HG03354 (cell line): ENCODE results near the gene TSPY8.
"Not testable (repeated sequence)": the region's sequence is repeated elsewhere in the genome, so short reads cannot be mapped to it uniquely, and the experiment has no call there.

Experiments
- ATAC-seq: cut with Tn5 transposase; IDR thresholded peaks from one replicate; pipeline ENCODE4 v1.9.1; 2021; ENCODE audit warnings: mild to moderate bottlenecking; ENCODE audit not compliant: unreplicated experiment, poor library complexity, severe bottlenecking

The TSPY8 gene, protein sequence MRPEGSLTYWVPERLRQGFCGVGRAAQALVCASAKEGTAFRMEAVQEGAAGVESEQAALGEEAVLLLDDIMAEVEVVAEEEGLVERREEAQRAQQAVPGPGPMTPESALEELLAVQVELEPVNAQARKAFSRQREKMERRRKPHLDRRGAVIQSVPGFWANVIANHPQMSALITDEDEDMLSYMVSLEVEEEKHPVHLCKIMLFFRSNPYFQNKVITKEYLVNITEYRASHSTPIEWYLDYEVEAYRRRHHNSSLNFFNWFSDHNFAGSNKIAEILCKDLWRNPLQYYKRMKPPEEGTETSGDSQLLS

DNA sequence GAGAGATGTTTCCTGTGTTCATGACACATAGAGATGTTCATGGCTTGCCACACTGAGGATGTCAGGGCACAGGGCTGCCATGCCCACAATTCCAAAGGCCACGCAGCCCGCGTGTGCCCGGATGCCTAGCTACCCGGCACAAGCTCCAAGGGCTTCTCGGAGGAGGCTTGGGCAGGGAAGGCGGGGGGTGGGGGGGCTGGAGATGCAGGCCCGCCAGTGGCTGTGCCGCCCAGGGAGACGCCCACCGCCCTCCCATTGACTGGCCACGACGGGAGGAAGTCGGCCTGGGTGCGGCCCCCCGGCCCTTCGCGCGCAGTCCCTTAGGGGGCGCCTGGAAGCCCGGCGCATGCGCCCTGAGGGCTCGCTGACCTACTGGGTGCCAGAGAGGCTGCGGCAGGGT is at the start of gene TSPY8:
TSPY8 (plus strand) TSS at position 301 of the 400 bp plus-strand sequence; CDS start at position 347, 46 bp downstream.
- ATAC-seq, result not testable (repeated sequence)

DNA sequence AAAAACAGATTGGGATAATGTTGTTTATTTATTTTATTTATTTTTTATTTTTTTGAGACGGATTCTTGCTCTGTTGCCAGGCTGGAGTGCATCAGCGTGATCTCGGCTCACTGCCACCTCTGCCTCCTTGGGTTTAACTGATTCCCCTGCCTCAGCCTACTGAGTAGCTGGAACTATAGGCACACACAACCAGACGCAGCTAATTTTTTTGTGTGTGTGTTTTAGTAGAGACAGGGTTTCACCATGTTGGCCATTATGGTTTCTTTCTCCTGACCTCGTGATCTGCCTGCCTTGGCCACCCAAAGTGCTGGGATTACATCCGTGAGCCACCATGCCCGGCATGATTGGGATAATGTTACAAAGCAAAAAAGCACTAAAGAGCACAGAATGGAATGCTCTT is 36.6 kb upstream of the TSPY8 start:
- no peak for ATAC-seq

DNA sequence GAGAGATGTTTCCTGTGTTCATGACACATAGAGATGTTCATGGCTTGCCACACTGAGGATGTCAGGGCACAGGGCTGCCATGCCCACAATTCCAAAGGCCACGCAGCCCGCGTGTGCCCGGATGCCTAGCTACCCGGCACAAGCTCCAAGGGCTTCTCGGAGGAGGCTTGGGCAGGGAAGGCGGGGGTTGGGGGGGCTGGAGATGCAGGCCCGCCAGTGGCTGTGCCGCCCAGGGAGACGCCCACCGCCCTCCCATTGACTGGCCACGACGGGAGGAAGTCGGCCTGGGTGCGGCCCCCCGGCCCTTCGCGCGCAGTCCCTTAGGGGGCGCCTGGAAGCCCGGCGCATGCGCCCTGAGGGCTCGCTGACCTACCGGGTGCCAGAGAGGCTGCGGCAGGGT is 20.4 kb upstream of the TSPY8 start, which contains the start of gene TSPY4:
TSPY4 (plus strand) TSS at position 301 of the 400 bp plus-strand sequence; CDS start at position 347, 46 bp downstream.
- not testable (repeated sequence) for ATAC-seq

DNA sequence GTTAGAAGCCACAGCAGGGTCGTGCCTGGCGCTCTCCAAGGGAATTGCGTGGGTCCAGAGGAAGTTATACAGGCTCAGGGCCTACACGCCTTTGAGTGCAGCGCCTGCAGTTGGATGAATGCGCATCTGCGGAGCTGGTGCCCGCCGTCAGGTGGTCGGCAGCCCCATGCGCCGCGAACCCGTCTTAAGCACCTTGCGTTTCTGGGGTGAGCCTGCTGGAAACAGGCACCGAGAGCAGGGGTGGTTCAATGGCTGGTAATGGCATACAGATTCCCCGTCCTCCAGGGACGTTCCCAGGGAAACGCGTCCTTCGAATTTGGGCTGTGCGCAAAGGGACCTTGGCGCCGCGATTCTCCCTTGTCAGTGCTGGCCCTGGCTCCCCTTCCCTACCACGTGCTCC is 38.9 kb downstream of the TSPY8 start:
- not testable (repeated sequence) for ATAC-seq

DNA sequence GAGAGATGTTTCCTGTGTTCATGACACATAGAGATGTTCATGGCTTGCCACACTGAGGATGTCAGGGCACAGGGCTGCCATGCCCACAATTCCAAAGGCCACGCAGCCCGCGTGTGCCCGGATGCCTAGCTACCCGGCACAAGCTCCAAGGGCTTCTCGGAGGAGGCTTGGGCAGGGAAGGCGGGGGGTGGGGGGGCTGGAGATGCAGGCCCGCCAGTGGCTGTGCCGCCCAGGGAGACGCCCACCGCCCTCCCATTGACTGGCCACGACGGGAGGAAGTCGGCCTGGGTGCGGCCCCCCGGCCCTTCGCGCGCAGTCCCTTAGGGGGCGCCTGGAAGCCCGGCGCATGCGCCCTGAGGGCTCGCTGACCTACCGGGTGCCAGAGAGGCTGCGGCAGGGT is 40.5 kb downstream of the TSPY8 start, which contains the start of gene TSPY3:
TSPY3 (plus strand) TSS at position 301 of the 400 bp plus-strand sequence; CDS start at position 347, 46 bp downstream.
- ATAC-seq, result not testable (repeated sequence)
